GM12878 (cell line): ENCODE measurements around the gene AGTPBP1. TPM values are rescaled to one million over a fixed set of nuclear protein-coding genes. Genes with fewer than 3 reads are reported as not detected.

Experiments
- ATAC-seq: fragments of 200-7000 bp; cut with Tn5 transposase; 3 replicates; pipeline ENCODE4 v1.9.1; 2020; ENCODE audit warnings: mild to moderate bottlenecking, moderate library complexity
- BruUV-seq: library from RNA; stranded (reverse); fragments of 400-500 nt; replicated peaks from 2 replicates; lab custom pipeline; 2021; lab: Mats Ljungman, UMichigan
- CTCF ChIA-PET: fragments of 300-600 bp; sonication (Branson Sonifier 250); formaldehyde crosslinking; extraction: SDS; loops from one replicate; lab custom pipeline; 2021; ENCODE audit warnings: inconsistent platforms; lab: Yijun Ruan, JAX
- POLR2A ChIA-PET: fragments of 350-600 bp; formaldehyde crosslinking; extraction: SDS; loops from one replicate; lab custom pipeline; 2021; ENCODE audit warnings: inconsistent platforms; lab: Charles Lee
- RAD21 ChIA-PET: fragments of 300-600 bp; sonication (Branson Sonifier 250); formaldehyde crosslinking; loops from one replicate; lab custom pipeline; 2023; ENCODE audit warnings: antibody characterized with exemption; ENCODE audit not compliant: unreplicated experiment; lab: Charles Lee
- SMC1A ChIA-PET: fragments of 300-600 bp; sonication (Branson Sonifier 250); formaldehyde crosslinking; loops from one replicate; lab custom pipeline; 2023; ENCODE audit not compliant: unreplicated experiment, uncharacterized antibody; lab: Charles Lee
- DNase-seq: peaks from one replicate; pipeline ENCODE4 v3.0.0-alpha.2; 2011; ENCODE audit warnings: low read depth, low spot score
- FAIRE-seq: peaks from 3 replicates; lab custom pipeline; 2011; peaks lifted over from hg19 to GRCh38; lab: Jason Lieb, UNC
- H2AFZ ChIP-seq: 2 replicates; pipeline ENCODE4 v1.6.0; 2011; ENCODE audit warnings: low read depth, low read length, control low read depth; ENCODE audit not compliant: control insufficient read depth
- H3K27ac ChIP-seq: 2 replicates; pipeline ENCODE4 v1.5.1; 2011; ENCODE audit warnings: control low read depth; ENCODE audit not compliant: control insufficient read depth, insufficient read depth
- H3K27me3 ChIP-seq, 2 experiments: replicated peaks in 1 of 2; 2 replicates each; pipeline versions ENCODE4 v1.6.0 to v1.6.1; 2011; ENCODE audit warnings: low read length in 1 of 2; ENCODE audit not compliant: control insufficient read depth in 2 of 2, insufficient read depth in 2 of 2
- H3K36me3 ChIP-seq, 2 experiments: 2 replicates each; pipeline ENCODE4 v1.5.1; 2011; ENCODE audit warnings: low read length in 1 of 2; ENCODE audit not compliant: control insufficient read depth in 2 of 2, insufficient read depth in 2 of 2
- H3K4me1 ChIP-seq: 2 replicates; pipeline ENCODE4 v1.6.1; 2011; ENCODE audit warnings: mild to moderate bottlenecking, low read length, moderate library complexity, mixed read lengths; ENCODE audit not compliant: control insufficient read depth, insufficient read depth
- H3K4me2 ChIP-seq: 2 replicates; pipeline ENCODE4 v1.6.0; 2011; ENCODE audit warnings: control low read depth; ENCODE audit not compliant: control insufficient read depth, insufficient read depth
- H3K4me3 ChIP-seq: fragments of 200-600 bp; sonication (generic); 2 replicates; pipeline ENCODE4 v1.5.1; 2016
- H3K79me2 ChIP-seq: 2 replicates; pipeline ENCODE4 v1.6.0; 2011; ENCODE audit warnings: low read length; ENCODE audit not compliant: control insufficient read depth, insufficient read depth
- H3K9ac ChIP-seq: 2 replicates; pipeline ENCODE4 v1.8.0; 2011; ENCODE audit warnings: low read length, control low read depth, mixed read lengths; ENCODE audit not compliant: control insufficient read depth, insufficient read depth
- H3K9me3 ChIP-seq: replicated peaks from 3 replicates; pipeline ENCODE4 v1.5.1; 2011; ENCODE audit warnings: mild to moderate bottlenecking, low read length; ENCODE audit not compliant: control insufficient read depth, insufficient read depth
- H4K20me1 ChIP-seq: 2 replicates; pipeline ENCODE4 v1.6.0; 2011; ENCODE audit not compliant: control insufficient read depth, insufficient read depth
- BACH1 ChIP-seq: fragments of 450-650 bp; IDR thresholded peaks from 2 replicates; pipeline ENCODE4 v1.6.1; 2017; ENCODE audit warnings: mild to moderate bottlenecking, borderline replicate concordance
- BHLHE40 ChIP-seq, 2 experiments: fragments of 450-650 bp in 1 of 2; IDR thresholded peaks; 2 replicates each; pipeline ENCODE4 v1.6.1; 2011 to 2017; ENCODE audit warnings: low read depth in 2 of 2, borderline replicate concordance in 1 of 2, improper control_type of control experiment in 1 of 2, low read length in 1 of 2, mild to moderate bottlenecking in 1 of 2
- IKZF1 ChIP-seq: fragments of 450-650 bp; conservative IDR thresholded peaks from 2 replicates; pipeline ENCODE4 v1.6.1; 2017; ENCODE audit warnings: antibody characterized with exemption, mild to moderate bottlenecking
- IRF4 ChIP-seq: IDR thresholded peaks from 2 replicates; pipeline ENCODE4 v1.6.1; 2011; ENCODE audit warnings: low read depth, low read length
- MXI1 ChIP-seq: fragments of 150-350 bp; IDR thresholded peaks from 2 replicates; pipeline ENCODE4 v1.6.1; 2011; ENCODE audit warnings: low read depth, mild to moderate bottlenecking, inconsistent platforms, low read length, improper control_type of control experiment
- NR2C2 ChIP-seq: IDR thresholded peaks from 2 replicates; pipeline ENCODE4 v1.6.1; 2011; ENCODE audit warnings: borderline replicate concordance, low read depth; ENCODE audit not compliant: control insufficient read depth, insufficient read length
- POLR2AphosphoS5 ChIP-seq: IDR thresholded peaks from 2 replicates; pipeline ENCODE4 v1.6.1; 2011; ENCODE audit warnings: mild to moderate bottlenecking, low read length, inconsistent platforms
- SKIL ChIP-seq: fragments of 450-650 bp; IDR thresholded peaks from 2 replicates; pipeline ENCODE4 v1.6.1; 2017; ENCODE audit warnings: mild to moderate bottlenecking, low read depth, inconsistent platforms; ENCODE audit not compliant: poor library complexity, severe bottlenecking
- SRF ChIP-seq, 2 experiments: IDR thresholded peaks; 2 replicates each; pipeline ENCODE4 v1.6.1; 2011; ENCODE audit warnings: low read depth in 2 of 2, low read length in 2 of 2, mild to moderate bottlenecking in 1 of 2, moderate library complexity in 1 of 2
- ZNF24 ChIP-seq: fragments of 450-650 bp; IDR thresholded peaks from 2 replicates; pipeline ENCODE4 v1.6.1; 2017; ENCODE audit warnings: antibody characterized with exemption, mild to moderate bottlenecking
- WGBS: methylation state at CpG from one replicate; pipeline ENCODE4 v1.1.6; 2016; ENCODE audit warnings: low lambda C conversion rate; ENCODE audit not compliant: insufficient replicate concordance, insufficient coverage; ENCODE audit errors: missing lambda C conversion rate; 5-methylcytosine and 5-hydroxymethylcytosine counted together
- in situ Hi-C: fragments of 300-500 bp; cut with MboI; formaldehyde crosslinking; loops from 9 replicates; pipeline ENCODE4 v1.14.3; 2018; ENCODE audit warnings: mixed read lengths
- intact Hi-C: fragments of 100-400 bp; cut with micrococcal nuclease; formaldehyde crosslinking; loops from one replicate; pipeline ENCODE4 v1.14.2; 2022; ENCODE audit not compliant: unreplicated experiment
- polyA plus RNA-seq, 11 experiments: library from polyadenylated mRNA; depleted of rRNA in 4 of 11; unstranded in 6 of 11; stranded (reverse) in 5 of 11; fragments of >200 nt; fragmentation: Nextera tagmentation in 4 of 11; fragmentation: Illumina TruSeq in 1 of 11; extraction: Ambion mirVana in 4 of 11; extraction: Trizol in 1 of 11; gene quantifications; 1 replicate in 1 of 11; 2 replicates in 10 of 11; pipeline versions ENCODE4 v1.2.1 to v1.2.3, GENCODE V29; 2011 to 2016; ENCODE audit warnings: inconsistent platforms in 2 of 11, missing spikeins in 2 of 11, low read depth in 1 of 11
- total RNA-seq, 4 experiments: library from RNA; depleted of rRNA in 3 of 4; stranded (reverse); fragments of >200 nt in 3 of 4; fragmentation: Illumina TruSeq in 1 of 4; extraction: Trizol in 1 of 4; gene quantifications; 2 replicates each; pipeline versions ENCODE4 v1.2.1 to v1.2.3, GENCODE V29; 2013 to 2021
- TF ChIP-seq, protein P1 (sequence below): fragments of 450-650 bp; IDR thresholded peaks from 2 replicates; pipeline ENCODE4 v1.6.1; 2017; ENCODE audit warnings: antibody characterized with exemption, mild to moderate bottlenecking, moderate library complexity

The AGTPBP1 gene
- total and polyA plus RNA-seq, 10 of the 15 experiments (the other 5 are each of a cell fraction or from before 2014, with no cell fraction given): 6.1 to 35.2 (median 20.0) TPM

DNA sequence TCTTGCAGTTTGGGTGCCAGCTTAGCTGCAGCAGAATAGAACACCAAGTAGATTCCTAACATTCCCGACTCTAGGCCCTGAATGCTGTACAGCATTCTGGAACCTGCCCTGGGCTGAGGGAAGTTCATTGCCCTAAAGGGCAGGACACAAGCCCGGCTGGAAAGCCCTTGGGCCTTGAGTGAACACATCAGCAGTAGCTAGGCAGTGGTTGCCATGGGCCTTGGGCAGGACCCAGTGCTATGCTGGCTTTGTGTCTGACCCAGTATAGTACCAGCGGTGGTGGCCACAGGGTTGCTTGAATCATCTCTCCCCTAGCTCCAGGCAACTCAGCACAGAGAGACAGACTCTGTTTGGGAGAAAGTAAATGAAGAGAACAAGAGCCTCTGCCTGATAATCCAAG lies 137.8 kb downstream of the AGTPBP1 start:
- no peaks in the 10 kb centered on the region for H4K20me1 ChIP-seq
- no TSS peak for BruUV-seq
- SMC1A ChIA-PET: interaction anchor here (1.0 kb wide), 1 partner anchor 11 kb away, joined by 4 read pairs; no protein-coding TSS in a partner anchor
- RAD21 ChIA-PET: no interaction called here
- 84% methylated on average over 3 of the region's 3 CpGs for WGBS
- no peak overlapping the region for H2AFZ ChIP-seq
- TF ChIP-seq MXI1: no peak
- H3K36me3 ChIP-seq: peaks cover 0 to 1% of the 10 kb centered on the region in 2 experiments; a peak in 2 of 4 replicates
- H3K79me2 ChIP-seq: no peaks in the 10 kb centered on the region
- H3K4me3 ChIP-seq: no peak overlapping the region
- FAIRE-seq (no peak), ATAC-seq (no peak), DNase-seq (no peak)
- no peak overlapping the region for H3K4me2 ChIP-seq
- H3K4me1 ChIP-seq: no peaks in the 10 kb centered on the region
- intact Hi-C loops (no loop called here), in situ Hi-C loops (no loop called here)
- H3K27me3 ChIP-seq: no peaks in the 10 kb centered on the region
- CTCF ChIA-PET: no interaction called here
- H3K9me3 ChIP-seq: no peaks in the 10 kb centered on the region; the same call in 2 of the 3 replicates
- no peak overlapping the region for H3K9ac ChIP-seq
- H3K27ac ChIP-seq: no peak overlapping the region
- POLR2A ChIA-PET: no interaction called here

- ChIA-PET RAD21 (no interaction called here), SMC1A (interaction anchor here (0.6 to 1.7 kb wide), 3 partner anchors 8 to 731 kb away, joined by 3 to 5 read pairs (median 3); no protein-coding TSS in a partner anchor), POLR2A (no interaction called here)
- Histone ChIP-seq H3K27ac (no peak overlapping the region), H3K36me3 (peaks cover 0 to 1% of the 10 kb centered on the region in 2 experiments; a peak in 2 of 4 replicates), H3K79me2 (no peaks in the 10 kb centered on the region), H2AFZ (no peak overlapping the region), H3K4me2 (no peak overlapping the region), H3K4me1 (no peaks in the 10 kb centered on the region)
- WGBS: 95% methylated on average over 6 of the region's 6 CpGs
- DNase-seq: no peak
- in situ Hi-C loops: no loop called here
- TF ChIP-seq SRF (IDR thresholded peaks at IDR 0.05; ENCODE audit: low read depth in 2 of 2, low read length in 2 of 2) (no peak), IRF4 (no peak), IKZF1 (no peak), NR2C2 (no peak), BACH1 (no peak), SKIL (no peak), BHLHE40 (IDR thresholded peaks at IDR 0.05; ENCODE audit: borderline replicate concordance in 1 of 2, low read depth in 2 of 2, low read length in 1 of 2) (no peak), POLR2AphosphoS5 (no peak), ZNF24 (no peak)
- TF ChIP-seq, protein P1, sequence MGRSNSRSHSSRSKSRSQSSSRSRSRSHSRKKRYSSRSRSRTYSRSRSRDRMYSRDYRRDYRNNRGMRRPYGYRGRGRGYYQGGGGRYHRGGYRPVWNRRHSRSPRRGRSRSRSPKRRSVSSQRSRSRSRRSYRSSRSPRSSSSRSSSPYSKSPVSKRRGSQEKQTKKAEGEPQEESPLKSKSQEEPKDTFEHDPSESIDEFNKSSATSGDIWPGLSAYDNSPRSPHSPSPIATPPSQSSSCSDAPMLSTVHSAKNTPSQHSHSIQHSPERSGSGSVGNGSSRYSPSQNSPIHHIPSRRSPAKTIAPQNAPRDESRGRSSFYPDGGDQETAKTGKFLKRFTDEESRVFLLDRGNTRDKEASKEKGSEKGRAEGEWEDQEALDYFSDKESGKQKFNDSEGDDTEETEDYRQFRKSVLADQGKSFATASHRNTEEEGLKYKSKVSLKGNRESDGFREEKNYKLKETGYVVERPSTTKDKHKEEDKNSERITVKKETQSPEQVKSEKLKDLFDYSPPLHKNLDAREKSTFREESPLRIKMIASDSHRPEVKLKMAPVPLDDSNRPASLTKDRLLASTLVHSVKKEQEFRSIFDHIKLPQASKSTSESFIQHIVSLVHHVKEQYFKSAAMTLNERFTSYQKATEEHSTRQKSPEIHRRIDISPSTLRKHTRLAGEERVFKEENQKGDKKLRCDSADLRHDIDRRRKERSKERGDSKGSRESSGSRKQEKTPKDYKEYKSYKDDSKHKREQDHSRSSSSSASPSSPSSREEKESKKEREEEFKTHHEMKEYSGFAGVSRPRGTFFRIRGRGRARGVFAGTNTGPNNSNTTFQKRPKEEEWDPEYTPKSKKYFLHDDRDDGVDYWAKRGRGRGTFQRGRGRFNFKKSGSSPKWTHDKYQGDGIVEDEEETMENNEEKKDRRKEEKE: no peak
- TF ChIP-seq, all 136 proteins: peak for 0
- no peaks in the 10 kb centered on the region for H3K27me3 ChIP-seq
- H4K20me1 ChIP-seq: no peaks in the 10 kb centered on the region
- intact Hi-C loops: no loop called here
- FAIRE-seq (no peak), ATAC-seq (no peak)
- no peak overlapping the region for H3K4me3 ChIP-seq
- H3K9ac ChIP-seq: no peak overlapping the region
- no TSS peak for BruUV-seq
- no peaks in the 10 kb centered on the region; the same call in 2 of the 3 replicates for H3K9me3 ChIP-seq
- CTCF ChIA-PET: interaction anchor here (1.0 kb wide), 1 partner anchor 8 kb away, joined by 5 read pairs; no protein-coding TSS in a partner anchor
These were observed 139.0 kb downstream of the AGTPBP1 start for GRCh38 chr9:85602742-85603141.
